A172 (cell line): Measurements from ENCODE around the gene ZCCHC7. TPM values are rescaled to one million over a fixed set of nuclear protein-coding genes. Genes with fewer than 3 reads are reported as not detected.

Experiments
- DNase-seq: peaks from one replicate; pipeline ENCODE4 v3.0.0-alpha.2; 2015; ENCODE audit warnings: low spot score
- total RNA-seq: library from RNA; depleted of rRNA; stranded (reverse); fragments of >200 nt; shearing (Covaris generic); gene quantifications from 2 replicates; pipeline ENCODE4 v1.2.3, GENCODE V29; 2014

Gene ZCCHC7
- total RNA-seq, 1 experiment from 2014 or later, result 9.4 TPM

- no peak for DNase-seq
Measured at GRCh38 chr9:37336150-37336549, 215.8 kb downstream of the ZCCHC7 start.

DNA sequence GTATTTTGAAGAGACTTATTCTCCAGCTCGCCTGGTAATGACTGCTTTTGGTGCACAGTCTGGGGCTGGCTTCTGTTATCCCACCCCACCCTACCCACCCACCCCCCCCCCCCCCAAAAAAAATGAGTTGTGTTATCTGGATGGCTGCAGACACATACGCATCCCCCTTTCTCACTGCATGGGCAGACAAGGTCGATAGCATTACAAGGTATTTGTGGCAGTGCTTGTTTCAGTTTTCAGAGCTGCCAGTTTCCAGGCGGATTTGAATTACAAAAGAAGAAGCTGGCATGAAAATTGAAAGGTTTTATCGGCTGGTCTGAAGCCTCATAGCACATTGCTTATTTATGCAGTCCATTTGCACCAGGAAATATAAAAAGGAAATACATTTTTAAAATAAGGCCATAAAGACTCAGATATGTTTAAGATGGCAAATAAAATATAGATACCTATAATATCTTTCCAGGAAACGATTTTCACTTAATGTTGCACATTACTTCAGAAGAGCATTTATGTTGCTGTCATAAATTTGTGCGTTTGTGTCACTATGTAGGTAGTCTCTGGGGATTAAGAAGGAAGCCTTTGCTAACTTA, 217.0 kb downstream of the ZCCHC7 start:
- DNase-seq, result no peak

- DNase-seq, result no peak
Measured at GRCh38 chr9:37338218-37338617, 217.8 kb downstream of the ZCCHC7 start.

- DNase-seq, result no peak
Measured at GRCh38 chr9:37339923-37340322, 219.5 kb downstream of the ZCCHC7 start.

- no peak for DNase-seq
Measured at GRCh38 chr9:37340961-37341360, 220.6 kb downstream of the ZCCHC7 start.

DNA sequence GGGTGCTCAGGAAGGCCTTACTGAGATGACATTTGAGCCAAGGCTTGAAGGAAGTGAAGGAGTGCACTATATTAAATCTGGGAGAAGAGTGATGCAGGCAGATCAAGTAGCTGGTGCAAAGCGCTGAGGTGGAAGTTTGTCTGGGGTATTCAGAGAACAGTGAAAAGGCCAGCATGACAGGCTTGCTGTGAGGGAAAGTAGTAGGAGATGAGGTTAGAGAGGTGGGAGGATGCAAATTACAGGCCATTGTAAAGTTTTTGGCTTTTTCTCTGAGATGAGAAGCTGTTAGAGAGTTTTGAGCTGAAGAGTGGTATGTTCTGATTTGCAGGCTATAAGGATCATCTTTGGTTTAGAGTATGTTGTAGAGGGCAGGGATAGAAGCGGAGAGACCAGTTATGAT, 221.3 kb downstream of the ZCCHC7 start:
- DNase-seq, result no peak

- no peak for DNase-seq
Measured at GRCh38 chr9:37342493-37342892, 222.1 kb downstream of the ZCCHC7 start.

GRCh38 chr9:37342895-37343294, 222.5 kb downstream of the ZCCHC7 start:
- no peak for DNase-seq

DNA sequence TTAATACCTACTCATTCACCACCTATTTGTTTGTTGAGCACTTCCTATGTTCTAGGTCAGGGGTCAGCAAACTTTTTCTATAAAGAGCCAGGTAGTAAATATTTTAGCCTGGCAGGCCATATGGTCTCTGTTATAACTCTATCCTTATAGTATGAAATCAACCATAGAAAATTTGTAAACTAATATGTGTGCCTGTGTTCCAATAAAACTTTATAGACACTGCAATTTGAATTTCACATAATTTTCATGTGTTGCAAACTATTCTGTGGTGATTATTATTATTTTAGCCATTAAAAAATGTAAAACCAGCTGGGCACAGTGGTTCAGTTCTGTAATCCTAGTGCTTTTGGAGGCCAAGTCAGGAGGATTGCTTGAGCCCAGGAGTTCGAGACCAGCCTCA, 223.3 kb downstream of the ZCCHC7 start:
- no peak for DNase-seq

GRCh38 chr9:37345038-37345437, 224.7 kb downstream of the ZCCHC7 start:
- no peak for DNase-seq

DNA sequence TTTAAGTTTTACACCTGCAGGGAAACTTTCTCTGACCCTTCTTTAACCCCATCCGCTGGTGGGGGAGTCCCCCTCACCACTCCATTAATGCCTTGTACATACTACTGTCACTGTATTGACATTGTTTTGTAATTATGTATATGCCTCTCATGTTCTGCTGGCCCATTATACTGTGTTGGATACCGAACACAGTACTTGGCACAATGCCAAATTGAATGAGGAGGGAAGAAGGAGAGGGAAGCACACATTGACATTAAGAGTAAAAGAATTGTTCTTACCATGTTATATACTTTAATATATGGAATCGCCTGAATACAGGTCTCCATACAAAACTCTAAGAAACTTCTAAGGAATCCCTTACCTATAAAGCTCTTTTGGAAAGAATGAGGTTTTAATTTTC, 228.5 kb downstream of the ZCCHC7 start:
- no peak for DNase-seq

DNA sequence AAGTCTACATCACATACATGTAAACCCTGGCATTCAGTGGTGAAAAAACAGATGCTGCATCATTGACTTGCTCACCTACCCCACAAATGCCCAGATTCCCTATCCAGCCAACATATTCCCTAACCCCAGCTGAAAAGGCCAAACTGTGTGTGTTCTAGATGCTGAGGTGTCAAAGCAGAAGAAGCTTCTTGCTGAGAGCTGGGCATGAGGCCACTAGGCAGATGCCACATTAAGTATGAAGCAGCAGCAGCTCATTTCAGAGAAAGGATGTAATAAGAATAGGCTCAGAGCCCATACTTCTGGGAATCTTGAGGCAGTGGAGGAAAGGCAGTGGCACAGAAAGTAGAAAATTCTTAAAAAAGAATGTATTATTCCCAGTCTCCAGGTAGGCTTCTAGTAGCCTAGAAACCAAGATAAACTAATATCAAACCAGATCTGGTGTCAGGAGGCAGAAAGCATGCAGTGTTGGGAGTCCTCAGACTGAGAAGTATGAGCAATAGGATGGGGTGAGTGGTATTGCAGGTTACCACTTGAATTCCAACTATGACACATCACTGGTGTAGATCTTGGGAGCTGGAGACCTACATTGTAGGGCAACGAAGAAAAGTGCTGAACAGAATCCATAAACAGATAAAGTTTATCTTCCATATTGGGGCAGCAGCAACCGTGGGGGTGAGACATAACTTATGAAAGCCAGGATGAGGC, 230.3 kb downstream of the ZCCHC7 start:
- DNase-seq, result no peak

- no peak for DNase-seq
Measured at GRCh38 chr9:37353791-37354190, 233.4 kb downstream of the ZCCHC7 start.

- no peak for DNase-seq
Measured at GRCh38 chr9:37362430-37362829, 242.1 kb downstream of the ZCCHC7 start.

GRCh38 chr9:37363124-37363523, 242.8 kb downstream of the ZCCHC7 start:
- no peak for DNase-seq

DNA sequence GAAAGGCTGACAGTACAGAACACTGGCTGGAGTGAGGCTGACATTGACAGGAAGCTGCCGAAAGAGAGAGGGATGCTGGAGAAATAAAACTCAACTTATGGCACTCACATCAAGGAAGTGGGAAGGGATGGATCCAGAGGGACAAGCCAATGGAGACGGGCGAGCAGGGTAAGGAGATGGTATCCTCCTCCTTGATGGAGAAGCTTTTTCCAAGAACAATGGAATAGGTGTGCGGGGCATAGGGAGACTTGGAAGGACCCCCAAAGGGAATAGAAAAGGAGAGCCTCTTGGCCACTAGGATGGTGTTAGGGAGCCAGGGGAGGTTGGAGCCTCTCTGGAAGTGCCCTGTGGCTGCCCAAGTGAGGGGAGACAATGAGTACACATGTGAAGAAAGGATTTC, 243.8 kb downstream of the ZCCHC7 start:
- DNase-seq, result no peak

- DNase-seq, result no peak
Measured at GRCh38 chr9:37364751-37365360, 244.5 kb downstream of the ZCCHC7 start.

GRCh38 chr9:37369671-37370070, 249.3 kb downstream of the ZCCHC7 start:
- no peak for DNase-seq

- DNase-seq, result no peak
Measured at GRCh38 chr9:37370282-37370681, 249.9 kb downstream of the ZCCHC7 start.

GRCh38 chr9:37370968-37371563, 250.7 kb downstream of the ZCCHC7 start:
- no peak for DNase-seq

- DNase-seq, result no peak
Measured at GRCh38 chr9:37371565-37372464, 251.4 kb downstream of the ZCCHC7 start.

- DNase-seq, result no peak
Measured at GRCh38 chr9:37372839-37373238, 252.5 kb downstream of the ZCCHC7 start.
